Progenitor cell of endocrine pancreas (in vitro differentiated cells): ENCODE results near the gene PNKD. TPM values are rescaled to one million over a fixed set of nuclear protein-coding genes. Genes with fewer than 3 reads are reported as not detected.
A peak's percentile ranks its signal among the peaks of the same experiment; 100 is the strongest.

Experiments
- DNase-seq: peaks from one replicate; pipeline ENCODE4 v3.0.0; 2021; ENCODE audit warnings: low spot score; ENCODE audit not compliant: unreplicated experiment
- H3K27ac Mint-ChIP-seq: 2 replicates; pipeline ENCODE4 v1.8.0; 2021; ENCODE audit warnings: mild to moderate bottlenecking, moderate library complexity, mixed read lengths
- H3K27me3 Mint-ChIP-seq: 2 replicates; pipeline ENCODE4 v1.8.0; 2021; ENCODE audit warnings: mixed read lengths
- H3K36me3 Mint-ChIP-seq: 2 replicates; pipeline ENCODE4 v1.8.0; 2022; ENCODE audit warnings: mixed read lengths; ENCODE audit not compliant: insufficient read depth
- H3K4me1 Mint-ChIP-seq: 2 replicates; pipeline ENCODE4 v1.8.0; 2021; ENCODE audit warnings: low read depth, mixed read lengths
- H3K4me3 Mint-ChIP-seq: 2 replicates; pipeline ENCODE4 v1.8.0; 2021; ENCODE audit warnings: low read depth, mild to moderate bottlenecking, moderate library complexity, mixed read lengths
- H3K9me3 Mint-ChIP-seq: 2 replicates; pipeline ENCODE4 v1.8.0; 2021; ENCODE audit warnings: low read depth, mixed read lengths
- CTCF ChIP-seq: fragments of 200-600 bp; sonication (generic); IDR thresholded peaks from one replicate; pipeline ENCODE4 v1.5.0; 2021; ENCODE audit warnings: antibody characterized with exemption, mild to moderate bottlenecking; ENCODE audit not compliant: unreplicated experiment
- total RNA-seq: library from RNA; stranded (reverse); gene quantifications from 2 replicates; pipeline ENCODE4 v1.2.1, GENCODE V29; 2021

The PNKD gene
- total RNA-seq, 1 donor from 2014 or later, result 54.3 TPM

DNA sequence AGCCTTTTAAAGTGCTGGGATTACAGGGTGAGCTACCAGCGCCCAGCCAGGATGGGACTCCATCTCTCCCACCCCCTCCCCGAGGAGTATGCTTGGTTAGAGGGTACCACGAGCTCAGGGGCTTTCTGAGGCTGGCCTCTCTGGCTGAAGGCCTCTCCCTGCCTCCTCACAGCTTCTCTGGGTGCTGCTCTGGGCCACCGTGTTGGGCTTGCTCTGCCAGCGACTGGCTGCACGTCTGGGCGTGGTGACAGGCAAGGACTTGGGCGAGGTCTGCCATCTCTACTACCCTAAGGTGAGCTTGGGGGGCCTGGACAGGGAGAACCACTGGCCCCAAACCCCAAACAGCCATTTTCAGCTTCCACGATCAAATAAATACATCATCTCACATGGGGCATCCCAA is 114.7 kb downstream of the PNKD start:
- peaks cover 5% of the 10 kb centered on the region for H3K27me3 Mint-ChIP-seq
- no peak for TF ChIP-seq CTCF
- no peaks in the 10 kb centered on the region for H3K9me3 Mint-ChIP-seq
- no peak overlapping the region for H3K4me3 Mint-ChIP-seq
- peaks cover 2% of the 10 kb centered on the region for H3K4me1 Mint-ChIP-seq
- no peak overlapping the region for H3K27ac Mint-ChIP-seq
- DNase-seq, result no peak
- H3K36me3 Mint-ChIP-seq, result no peaks in the 10 kb centered on the region

DNA sequence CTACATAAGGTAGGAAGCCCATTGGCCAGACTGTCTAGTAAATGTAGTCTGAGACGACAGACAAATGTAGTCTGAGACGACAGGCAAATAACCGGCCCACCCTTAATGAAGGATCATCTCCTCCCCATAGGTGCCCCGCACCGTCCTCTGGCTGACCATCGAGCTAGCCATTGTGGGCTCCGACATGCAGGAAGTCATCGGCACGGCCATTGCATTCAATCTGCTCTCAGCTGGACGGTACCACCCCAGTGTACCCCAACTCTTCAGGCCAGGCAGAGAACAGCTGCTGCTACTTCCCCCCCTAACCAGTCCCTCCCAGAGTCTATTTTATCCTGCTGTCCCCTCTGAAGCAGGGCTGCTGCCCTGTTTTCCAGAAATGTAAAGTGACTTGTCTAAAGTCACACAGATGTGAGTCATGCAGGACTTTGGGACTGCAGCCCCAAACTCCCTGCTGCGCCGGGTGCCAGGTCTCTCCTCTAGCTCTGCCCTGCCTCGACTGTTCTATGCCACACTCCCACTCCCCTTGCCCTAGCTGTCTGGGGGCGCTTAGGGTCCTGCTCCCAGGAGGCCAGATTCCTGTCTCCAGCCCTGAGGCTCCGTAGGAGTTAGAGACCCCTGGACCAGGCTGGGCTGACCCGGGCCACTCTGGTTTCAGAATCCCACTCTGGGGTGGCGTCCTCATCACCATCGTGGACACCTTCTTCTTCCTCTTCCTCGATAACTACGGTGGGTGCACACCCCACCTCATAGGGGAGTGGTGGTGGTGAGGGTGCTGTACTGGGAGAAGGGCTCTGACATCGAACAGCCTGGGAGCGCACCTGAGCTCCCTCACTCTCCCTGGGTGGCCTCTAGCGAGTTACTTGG is 116.4 kb downstream of the PNKD start:
- DNase-seq, result no peak
- TF ChIP-seq CTCF, result no peak
- peaks cover 3% of the 10 kb centered on the region for H3K27me3 Mint-ChIP-seq
- H3K9me3 Mint-ChIP-seq, result no peaks in the 10 kb centered on the region
- H3K36me3 Mint-ChIP-seq, result no peaks in the 10 kb centered on the region
- H3K27ac Mint-ChIP-seq, result peak overlapping the region; percentile 79
- peaks cover 2% of the 10 kb centered on the region for H3K4me1 Mint-ChIP-seq
- peak overlapping the region; percentile 75 for H3K4me3 Mint-ChIP-seq

- peaks cover 2% of the 10 kb centered on the region for H3K27me3 Mint-ChIP-seq
- peak overlapping the region; percentile 79 for H3K27ac Mint-ChIP-seq
- no peak for TF ChIP-seq CTCF
- no peak for DNase-seq
- H3K36me3 Mint-ChIP-seq, result no peaks in the 10 kb centered on the region
- no peaks in the 10 kb centered on the region for H3K9me3 Mint-ChIP-seq
- H3K4me1 Mint-ChIP-seq, result peaks cover 2% of the 10 kb centered on the region
- peak overlapping the region; percentile 75 for H3K4me3 Mint-ChIP-seq
Measured at GRCh38 chr2:218387369-218388194, 117.3 kb downstream of the PNKD start.

DNA sequence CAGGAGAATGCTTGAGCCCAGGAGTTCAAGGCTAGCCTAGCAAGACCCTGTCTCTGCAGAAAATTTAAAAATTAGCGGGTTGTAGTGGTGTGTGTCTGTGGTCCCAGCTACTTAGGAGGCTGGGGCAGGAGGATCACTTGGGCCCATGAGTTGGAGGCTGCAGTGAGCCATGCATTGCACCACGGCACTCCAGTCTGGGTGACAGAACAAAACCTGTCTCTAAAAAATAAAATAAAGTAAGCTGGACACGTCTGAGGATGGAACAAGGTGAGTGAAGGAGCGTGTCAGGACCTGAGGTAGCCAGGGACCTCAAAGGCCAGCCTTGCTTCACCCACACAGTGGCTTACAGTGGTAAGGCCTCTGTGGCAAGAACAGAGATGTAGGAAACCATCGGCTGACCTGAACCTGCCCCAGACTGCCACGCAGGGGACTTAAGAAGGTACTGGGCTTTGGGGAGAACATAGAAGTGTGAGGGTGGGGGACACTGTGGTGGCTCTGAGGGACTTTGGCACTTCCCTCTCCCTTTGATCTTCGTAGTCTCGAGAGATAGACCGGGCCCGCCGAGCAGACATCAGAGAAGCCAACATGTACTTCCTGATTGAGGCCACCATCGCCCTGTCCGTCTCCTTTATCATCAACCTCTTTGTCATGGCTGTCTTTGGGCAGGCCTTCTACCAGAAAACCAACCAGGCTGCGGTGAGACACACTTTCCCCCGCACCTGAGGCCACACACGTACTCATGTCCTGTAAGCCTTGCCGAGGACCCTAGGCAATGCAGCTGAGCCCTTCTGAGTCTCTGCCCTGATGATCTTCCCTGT is 119.2 kb downstream of the PNKD start:
- H3K27ac Mint-ChIP-seq, result no peak overlapping the region
- no peak for TF ChIP-seq CTCF
- no peak for DNase-seq
- H3K4me3 Mint-ChIP-seq, result no peak overlapping the region
- H3K36me3 Mint-ChIP-seq, result no peaks in the 10 kb centered on the region
- H3K27me3 Mint-ChIP-seq, result peaks cover 2% of the 10 kb centered on the region
- no peaks in the 10 kb centered on the region for H3K9me3 Mint-ChIP-seq
- peaks cover 2% of the 10 kb centered on the region for H3K4me1 Mint-ChIP-seq

GRCh38 chr2:218391202-218391601 is 120.9 kb downstream of the PNKD start:
- H3K4me3 Mint-ChIP-seq, result no peak overlapping the region
- TF ChIP-seq CTCF, result no peak
- no peaks in the 10 kb centered on the region for H3K9me3 Mint-ChIP-seq
- no peaks in the 10 kb centered on the region for H3K36me3 Mint-ChIP-seq
- H3K27me3 Mint-ChIP-seq, result peaks cover 2% of the 10 kb centered on the region
- no peak overlapping the region for H3K27ac Mint-ChIP-seq
- peaks cover 4% of the 10 kb centered on the region for H3K4me1 Mint-ChIP-seq
- no peak for DNase-seq
